GM12892 (cell line): Measurements from ENCODE around the gene PGBD4.

Experiments used
- POLR2A ChIP-seq: IDR thresholded peaks from 2 replicates; pipeline ENCODE4 v1.6.1; 2011; ENCODE audit warnings: low read depth, low read length, control low read depth
- POLR2AphosphoS5 ChIP-seq: IDR thresholded peaks from 2 replicates; pipeline ENCODE4 v1.6.1; 2011; ENCODE audit warnings: low read depth, low read length, control low read depth

GRCh38 chr15:34084086-34084485, 17.8 kb upstream of the PGBD4 start:
- TF ChIP-seq POLR2A, result no peak
- no peak for TF ChIP-seq POLR2AphosphoS5
